Vagina (tissue), 2 donors: ENCODE measurements around the gene LYPD8.

Source experiments
- POLR2A ChIP-seq, 2 donors: fragments of 450-650 bp; IDR thresholded peaks; one replicate each; pipeline ENCODE4 v1.6.1; 2017; ENCODE audit warnings: antibody characterized with exemption in 2 of 2, mild to moderate bottlenecking in 2 of 2, moderate library complexity in 2 of 2
- POLR2AphosphoS5 ChIP-seq, 2 donors: sonication (generic); formaldehyde crosslinking; IDR thresholded peaks; one replicate each; pipeline ENCODE4 v1.9.0; 2017; ENCODE audit warnings: antibody characterized with exemption in 2 of 2, mild to moderate bottlenecking in 2 of 2, low read depth in 1 of 2; ENCODE audit not compliant: insufficient read depth in 1 of 2
- TF ChIP-seq, protein P1 (sequence below), 3 experiments: fragments of 450-650 bp in 2 of 3; fragments of 200-600 bp in 1 of 3; sonication (generic) in 1 of 3; IDR thresholded peaks; one replicate each; pipeline ENCODE4 v1.5.1; 2017 to 2019; ENCODE audit warnings: antibody characterized with exemption in 3 of 3, mild to moderate bottlenecking in 2 of 3, moderate library complexity in 2 of 3

DNA sequence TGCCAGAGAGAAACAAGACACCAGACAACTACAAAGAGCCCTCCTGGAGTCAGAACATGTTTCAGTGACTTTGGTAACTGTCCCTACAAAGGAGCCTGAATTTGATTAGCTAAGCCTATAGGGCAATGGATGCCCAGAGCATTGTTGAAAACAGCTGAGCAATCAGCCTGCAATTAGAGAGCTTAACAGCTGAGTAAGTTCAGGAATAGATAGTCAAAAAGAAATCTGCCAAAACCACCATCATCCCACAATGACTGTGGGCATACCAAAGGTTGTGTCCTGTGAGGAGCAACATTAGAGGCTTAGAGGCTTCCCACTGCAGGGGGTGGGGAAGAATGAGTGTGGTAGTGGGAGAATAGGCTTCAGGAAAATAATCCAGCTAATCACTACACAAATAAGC lies 38.0 kb upstream of the LYPD8 start:
- TF ChIP-seq, protein P1, sequence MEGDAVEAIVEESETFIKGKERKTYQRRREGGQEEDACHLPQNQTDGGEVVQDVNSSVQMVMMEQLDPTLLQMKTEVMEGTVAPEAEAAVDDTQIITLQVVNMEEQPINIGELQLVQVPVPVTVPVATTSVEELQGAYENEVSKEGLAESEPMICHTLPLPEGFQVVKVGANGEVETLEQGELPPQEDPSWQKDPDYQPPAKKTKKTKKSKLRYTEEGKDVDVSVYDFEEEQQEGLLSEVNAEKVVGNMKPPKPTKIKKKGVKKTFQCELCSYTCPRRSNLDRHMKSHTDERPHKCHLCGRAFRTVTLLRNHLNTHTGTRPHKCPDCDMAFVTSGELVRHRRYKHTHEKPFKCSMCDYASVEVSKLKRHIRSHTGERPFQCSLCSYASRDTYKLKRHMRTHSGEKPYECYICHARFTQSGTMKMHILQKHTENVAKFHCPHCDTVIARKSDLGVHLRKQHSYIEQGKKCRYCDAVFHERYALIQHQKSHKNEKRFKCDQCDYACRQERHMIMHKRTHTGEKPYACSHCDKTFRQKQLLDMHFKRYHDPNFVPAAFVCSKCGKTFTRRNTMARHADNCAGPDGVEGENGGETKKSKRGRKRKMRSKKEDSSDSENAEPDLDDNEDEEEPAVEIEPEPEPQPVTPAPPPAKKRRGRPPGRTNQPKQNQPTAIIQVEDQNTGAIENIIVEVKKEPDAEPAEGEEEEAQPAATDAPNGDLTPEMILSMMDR (IDR thresholded peaks at IDR 0.05): no peak
- TF ChIP-seq POLR2AphosphoS5 (IDR thresholded peaks at IDR 0.05; ENCODE audit: insufficient read depth in 1 of 2, low read depth in 1 of 2) (no peak), POLR2A (IDR thresholded peaks at IDR 0.05) (no peak)
